ENCODE measurements around the gene TSSK3.
A peak's percentile ranks its signal among the peaks of the same experiment; 100 is the strongest.

Gene TSSK3, protein sequence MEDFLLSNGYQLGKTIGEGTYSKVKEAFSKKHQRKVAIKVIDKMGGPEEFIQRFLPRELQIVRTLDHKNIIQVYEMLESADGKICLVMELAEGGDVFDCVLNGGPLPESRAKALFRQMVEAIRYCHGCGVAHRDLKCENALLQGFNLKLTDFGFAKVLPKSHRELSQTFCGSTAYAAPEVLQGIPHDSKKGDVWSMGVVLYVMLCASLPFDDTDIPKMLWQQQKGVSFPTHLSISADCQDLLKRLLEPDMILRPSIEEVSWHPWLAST

DNA sequence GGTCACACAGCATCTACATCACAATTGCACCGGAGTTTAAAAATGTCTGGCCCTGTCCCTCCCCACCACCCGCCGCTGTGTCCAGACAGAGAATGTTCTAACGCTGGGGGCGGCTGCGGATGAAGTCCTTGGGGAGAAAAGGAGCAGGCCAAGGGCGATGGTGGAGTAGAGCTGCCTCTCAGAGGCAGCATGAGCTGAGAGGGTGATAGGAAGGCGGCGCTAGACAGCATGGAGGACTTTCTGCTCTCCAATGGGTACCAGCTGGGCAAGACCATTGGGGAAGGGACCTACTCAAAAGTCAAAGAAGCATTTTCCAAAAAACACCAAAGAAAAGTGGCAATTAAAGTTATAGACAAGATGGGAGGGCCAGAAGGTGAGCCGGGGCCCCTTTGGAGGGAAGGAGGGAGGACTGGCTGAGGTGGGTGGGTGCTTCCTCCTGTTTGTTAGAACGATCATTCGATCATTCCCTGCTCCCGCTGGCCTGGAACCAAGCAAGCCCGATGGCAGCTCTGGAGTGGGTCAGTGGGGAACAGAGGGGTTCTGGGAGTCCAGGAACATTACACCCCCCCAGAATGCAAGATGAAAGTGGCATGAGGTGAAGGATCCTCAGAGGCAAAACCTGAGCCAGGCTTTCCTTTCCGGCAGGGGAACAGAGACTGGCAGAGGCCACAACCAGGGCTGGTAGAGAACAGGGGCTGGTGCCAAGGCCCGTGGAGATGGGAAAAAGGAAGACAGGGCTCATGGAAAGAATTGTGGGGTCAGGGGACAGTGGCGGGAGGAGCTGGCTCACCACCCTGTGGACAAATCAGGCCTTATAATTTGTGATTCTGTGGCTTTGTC, at the start of gene TSSK3, which contains the start of gene FAM229A:
TSS of gene TSSK3 (plus strand) at position 66 of the 840 bp plus-strand sequence. CDS start at position 229, 163 bp downstream.
TSS of gene FAM229A (minus strand) at position 12 of the 840 bp plus-strand sequence. CDS start 394 bp downstream, outside the sequence.
- no peak for DNase-seq
- in situ Hi-C loops (cut with MboI; ENCODE audit: low pct_unique_long_range_greater_than_20kb, low sequenced_read_pairs), result no loop called here

DNA sequence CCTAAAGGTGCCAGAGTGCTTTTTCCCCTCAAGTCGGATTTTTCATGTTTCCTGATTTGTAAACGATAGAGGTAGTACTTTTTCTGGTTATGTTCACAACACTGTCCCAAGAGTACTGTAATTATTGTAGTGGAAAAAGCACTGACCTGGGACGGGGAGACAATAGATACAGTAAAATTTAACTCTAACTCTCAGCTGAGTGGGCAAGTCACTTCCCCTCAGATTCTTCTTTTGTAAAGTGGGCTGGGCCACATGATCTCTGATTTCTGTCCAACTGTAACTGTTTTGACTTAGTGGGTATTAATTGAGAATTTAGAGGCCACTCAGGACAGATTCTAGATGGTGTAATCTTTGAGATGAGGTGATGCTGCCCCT, 45.4 kb upstream of the TSSK3 start:
- in situ Hi-C loops (cut with MboI; ENCODE audit: low pct_unique_long_range_greater_than_20kb, low sequenced_read_pairs), result no loop called here
- DNase-seq, result no peak

DNA sequence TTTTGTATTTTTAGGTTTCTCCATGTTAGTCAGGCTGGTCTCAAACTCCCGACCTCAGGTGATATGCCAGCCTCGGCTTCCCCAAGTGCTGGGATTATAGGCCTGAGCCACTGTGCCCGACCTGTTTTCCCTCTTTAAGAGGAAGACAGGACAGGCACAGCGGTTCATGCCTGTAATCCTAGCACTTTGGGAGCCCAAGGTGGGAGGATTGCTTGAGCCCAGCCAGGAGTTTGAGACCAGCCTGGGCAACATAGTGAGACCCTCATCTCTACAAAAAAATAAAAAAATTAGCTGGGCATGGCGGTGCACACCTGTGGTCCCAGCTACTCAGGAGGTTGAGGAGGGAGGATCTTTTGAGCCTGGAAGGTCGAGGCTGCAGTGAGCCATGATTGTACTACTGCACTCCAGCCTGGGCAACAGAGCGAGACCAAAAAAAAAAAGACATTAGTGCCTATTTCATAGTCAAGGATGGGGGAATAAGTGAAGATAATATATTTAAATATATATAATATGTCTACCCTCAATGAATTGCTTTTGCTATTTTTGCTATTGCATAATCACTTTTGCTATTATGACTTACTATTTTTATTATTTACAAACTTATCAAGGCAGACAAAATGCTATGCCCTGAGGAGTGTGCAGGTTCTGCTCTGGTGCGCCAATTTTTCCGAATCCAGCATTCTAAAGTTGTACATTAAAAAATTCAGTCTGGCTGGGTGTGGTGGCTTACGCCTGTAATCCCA, 44.0 kb upstream of the TSSK3 start:
- DNase-seq, result no peak
- in situ Hi-C loops (cut with MboI; ENCODE audit: low pct_unique_long_range_greater_than_20kb, low sequenced_read_pairs), result no loop called here

DNA sequence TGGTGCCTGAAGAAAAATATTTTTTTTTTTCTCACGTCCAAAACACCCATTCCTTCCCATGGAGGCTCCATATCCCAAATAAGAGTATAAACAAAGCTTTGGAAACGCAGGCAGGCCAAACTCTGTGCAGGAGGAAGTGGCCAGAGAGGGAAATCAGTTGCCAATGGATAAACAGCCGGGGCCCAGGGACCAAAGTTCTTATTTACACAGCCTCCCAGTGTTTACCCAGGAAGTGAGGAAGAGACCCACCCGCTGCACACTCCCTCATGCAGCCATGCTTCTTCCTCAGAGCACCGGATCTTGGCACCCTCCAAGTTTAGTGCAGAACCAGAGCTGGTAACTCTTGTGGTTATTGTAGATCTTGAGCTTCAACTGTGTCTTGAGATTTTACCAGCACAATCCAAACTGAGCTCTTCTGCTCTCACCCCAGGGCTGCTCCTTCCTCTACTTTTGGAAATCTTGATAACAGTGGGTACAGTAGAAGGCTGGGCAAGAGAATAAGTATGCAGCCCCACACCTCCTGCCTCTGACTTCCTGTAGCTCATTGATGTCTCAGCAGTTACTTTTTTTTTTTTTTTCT, 40.5 kb upstream of the TSSK3 start:
- no peak for DNase-seq
- in situ Hi-C loops (cut with MboI; ENCODE audit: low pct_unique_long_range_greater_than_20kb, low sequenced_read_pairs), result no loop called here

DNA sequence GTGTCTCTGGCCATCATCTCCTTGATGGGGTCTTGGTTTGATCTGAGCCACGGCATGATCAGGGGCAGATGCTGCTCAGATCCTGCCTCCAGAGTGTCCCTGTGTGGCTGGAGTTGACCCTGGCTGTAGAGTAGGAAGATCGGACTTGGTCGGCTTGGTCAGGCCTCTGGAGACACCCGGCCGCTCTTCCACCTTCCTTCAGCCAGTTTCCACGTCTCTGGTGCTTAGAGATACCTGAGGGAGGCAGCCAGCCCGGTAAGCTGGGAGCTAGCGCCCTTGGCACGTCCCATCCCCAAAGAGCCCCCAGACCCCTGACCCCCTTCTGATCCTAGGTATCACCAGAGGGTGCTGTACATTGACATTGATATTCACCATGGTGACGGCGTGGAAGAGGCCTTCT, 35.1 kb upstream of the TSSK3 start:
- no peak for DNase-seq

DNA sequence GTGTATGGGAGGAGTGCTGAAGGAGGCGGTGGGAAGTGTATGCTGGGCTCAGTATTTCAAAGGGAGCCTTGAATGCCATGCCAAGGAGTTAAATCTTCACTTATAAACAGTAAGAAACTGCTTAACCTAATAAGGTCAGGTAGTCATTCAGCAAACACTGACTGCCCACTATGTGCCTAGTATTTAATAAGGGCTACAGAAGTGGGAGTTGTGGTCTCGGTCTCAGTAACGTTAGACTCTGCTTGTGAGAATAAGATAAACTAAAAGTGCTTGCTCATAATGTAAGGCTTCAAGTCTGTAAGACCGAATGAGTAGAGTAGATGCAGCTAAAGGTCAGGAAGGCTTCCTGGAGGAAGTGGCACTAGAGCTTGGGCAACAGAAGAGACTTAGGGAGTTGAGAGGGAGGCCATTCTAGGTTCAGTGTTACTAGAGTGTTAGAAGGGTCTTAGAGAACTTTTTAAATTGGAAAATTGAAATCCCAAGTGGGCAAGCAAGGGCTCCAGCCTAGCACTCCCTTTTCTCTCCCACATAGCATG, 32.3 kb upstream of the TSSK3 start:
- DNase-seq, result no peak
- in situ Hi-C loops (cut with MboI; ENCODE audit: low pct_unique_long_range_greater_than_20kb, low sequenced_read_pairs), result no loop called here

More for the DNA sequence above, 35.1 kb upstream of the TSSK3 start:
- in situ Hi-C loops (cut with MboI; ENCODE audit: low pct_unique_long_range_greater_than_20kb, low sequenced_read_pairs), result no loop called here

DNA sequence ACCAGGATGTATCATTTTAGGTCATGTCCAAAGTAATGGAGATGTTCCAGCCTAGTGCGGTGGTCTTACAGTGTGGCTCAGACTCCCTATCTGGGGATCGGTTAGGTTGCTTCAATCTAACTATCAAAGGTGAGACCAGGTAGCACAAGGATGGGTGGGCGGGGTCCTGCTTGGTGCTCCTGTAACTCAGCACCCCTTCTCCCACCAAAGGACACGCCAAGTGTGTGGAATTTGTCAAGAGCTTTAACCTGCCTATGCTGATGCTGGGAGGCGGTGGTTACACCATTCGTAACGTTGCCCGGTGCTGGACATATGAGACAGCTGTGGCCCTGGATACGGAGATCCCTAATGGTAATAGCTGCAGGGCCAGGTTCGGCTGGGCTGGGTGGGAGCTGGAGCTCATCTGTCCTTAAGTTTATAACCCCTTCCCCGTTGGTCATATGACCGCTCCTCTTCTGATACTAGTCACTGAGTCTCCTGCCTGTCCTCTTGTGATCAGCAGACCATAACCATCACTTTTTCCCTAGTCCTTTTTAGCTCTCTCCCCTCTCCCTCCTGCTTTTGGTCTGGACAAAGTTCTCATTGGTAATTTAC, 31.7 kb upstream of the TSSK3 start:
- no peak for DNase-seq
- in situ Hi-C loops (cut with MboI; ENCODE audit: low pct_unique_long_range_greater_than_20kb, low sequenced_read_pairs), result no loop called here

DNA sequence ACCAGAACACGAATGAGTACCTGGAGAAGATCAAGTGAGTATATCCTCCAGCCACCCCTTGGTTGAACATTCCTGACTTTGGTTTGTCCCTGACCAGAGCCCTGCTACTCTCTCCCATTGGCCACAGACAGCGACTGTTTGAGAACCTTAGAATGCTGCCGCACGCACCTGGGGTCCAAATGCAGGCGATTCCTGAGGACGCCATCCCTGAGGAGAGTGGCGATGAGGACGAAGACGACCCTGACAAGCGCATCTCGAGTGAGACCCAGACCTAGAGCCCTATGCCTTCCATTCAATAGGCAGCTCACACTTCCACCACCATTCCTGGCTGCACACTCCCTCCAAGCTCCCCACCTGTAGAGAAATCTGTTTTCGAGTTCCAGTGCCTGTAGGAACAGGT, 30.8 kb upstream of the TSSK3 start:
- in situ Hi-C loops (cut with MboI; ENCODE audit: low pct_unique_long_range_greater_than_20kb, low sequenced_read_pairs), result no loop called here
- DNase-seq, result no peak

DNA sequence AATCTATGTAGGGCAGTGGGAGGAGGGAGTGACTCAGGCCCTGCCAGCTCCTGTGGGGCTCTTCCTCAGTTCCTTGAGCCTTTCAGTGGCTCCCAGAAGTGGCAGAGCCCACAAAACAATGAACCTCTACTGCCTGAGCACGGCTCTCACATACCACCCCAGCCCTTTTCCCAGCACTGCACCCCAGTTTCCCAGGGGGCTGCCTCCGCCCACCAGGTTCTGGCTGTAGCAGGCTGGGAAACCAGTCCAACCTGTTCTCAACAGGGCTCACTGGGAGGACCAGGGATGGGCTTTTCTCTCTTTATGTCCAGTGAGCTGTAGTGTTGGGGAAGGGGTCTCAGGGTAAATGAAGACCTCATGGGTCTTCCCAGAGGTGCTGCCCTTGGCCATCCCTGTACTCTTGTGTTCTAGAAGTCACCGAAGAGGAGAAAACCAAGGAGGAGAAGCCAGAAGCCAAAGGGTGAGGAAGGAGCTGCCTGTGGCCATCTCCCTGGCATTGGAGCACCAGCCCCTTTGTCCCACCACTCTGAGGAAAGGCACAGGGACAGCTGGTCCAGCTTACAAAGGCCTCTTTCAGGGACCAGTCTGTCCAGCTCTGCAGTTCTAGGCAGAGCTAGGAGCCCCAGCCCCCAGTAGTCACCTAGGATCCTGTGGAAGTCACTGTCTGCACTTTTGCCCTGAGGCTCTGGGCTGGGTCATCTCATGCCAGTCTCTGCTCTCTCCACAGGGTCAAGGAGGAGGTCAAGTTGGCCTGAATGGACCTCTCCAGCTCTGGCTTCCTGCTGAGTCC, 29.9 kb upstream of the TSSK3 start:
- no peak for DNase-seq
- in situ Hi-C loops (cut with MboI; ENCODE audit: low pct_unique_long_range_greater_than_20kb, low sequenced_read_pairs), result no loop called here

DNA sequence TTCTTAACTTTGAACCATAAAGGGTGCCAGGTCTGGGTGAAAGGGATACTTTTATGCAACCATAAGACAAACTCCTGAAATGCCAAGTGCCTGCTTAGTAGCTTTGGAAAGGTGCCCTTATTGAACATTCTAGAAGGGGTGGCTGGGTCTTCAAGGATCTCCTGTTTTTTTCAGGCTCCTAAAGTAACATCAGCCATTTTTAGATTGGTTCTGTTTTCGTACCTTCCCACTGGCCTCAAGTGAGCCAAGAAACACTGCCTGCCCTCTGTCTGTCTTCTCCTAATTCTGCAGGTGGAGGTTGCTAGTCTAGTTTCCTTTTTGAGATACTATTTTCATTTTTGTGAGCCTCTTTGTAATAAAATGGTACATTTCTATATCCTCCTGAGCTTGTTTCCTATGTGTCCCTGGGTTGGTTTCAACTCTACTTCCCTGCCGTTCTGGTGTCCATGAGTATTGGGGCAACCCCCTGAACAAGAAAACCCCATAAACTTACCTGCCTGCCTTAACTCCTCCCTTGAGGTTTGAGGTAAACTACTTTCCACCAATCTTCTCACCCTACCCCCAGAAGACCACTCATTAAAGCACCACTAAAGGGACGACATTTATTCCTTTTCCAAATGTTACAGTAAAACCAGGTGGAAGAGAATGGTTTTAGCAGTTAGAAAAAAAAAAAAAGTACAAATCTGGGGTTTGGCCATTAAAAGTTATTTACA, 28.9 kb upstream of the TSSK3 start:
- DNase-seq, result no peak
- in situ Hi-C loops (cut with MboI; ENCODE audit: low pct_unique_long_range_greater_than_20kb, low sequenced_read_pairs), result no loop called here

DNA sequence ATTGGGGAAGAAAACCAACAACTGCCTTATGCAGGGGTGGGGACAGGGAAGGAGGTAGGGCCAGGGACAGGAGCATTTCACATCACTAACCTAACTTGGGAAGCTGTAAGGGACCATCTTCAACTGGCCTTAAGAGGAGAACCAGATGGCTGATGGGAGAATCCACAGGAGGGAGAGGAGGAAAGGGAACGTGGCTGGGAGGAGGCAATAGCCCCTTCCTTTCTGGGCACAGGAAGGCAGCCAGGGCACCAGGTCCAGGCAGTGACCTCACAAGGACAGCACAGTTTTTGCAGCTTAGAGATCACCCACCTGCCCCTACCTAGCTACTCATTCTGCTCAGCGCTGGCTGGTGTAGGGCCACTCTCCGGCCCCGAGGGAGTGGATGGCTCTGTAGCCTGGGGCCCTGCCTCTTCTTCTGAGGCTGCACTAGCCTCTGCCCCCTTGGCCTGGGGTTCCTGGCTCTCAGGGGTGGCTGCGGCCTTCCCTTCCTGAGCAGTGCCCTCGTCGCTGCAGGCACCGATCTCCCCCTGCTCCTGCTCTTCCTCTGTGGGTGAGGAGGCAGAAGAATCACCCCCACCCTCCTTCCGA, 28.0 kb upstream of the TSSK3 start:
- in situ Hi-C loops (cut with MboI; ENCODE audit: low pct_unique_long_range_greater_than_20kb, low sequenced_read_pairs), result no loop called here
- DNase-seq, result no peak

DNA sequence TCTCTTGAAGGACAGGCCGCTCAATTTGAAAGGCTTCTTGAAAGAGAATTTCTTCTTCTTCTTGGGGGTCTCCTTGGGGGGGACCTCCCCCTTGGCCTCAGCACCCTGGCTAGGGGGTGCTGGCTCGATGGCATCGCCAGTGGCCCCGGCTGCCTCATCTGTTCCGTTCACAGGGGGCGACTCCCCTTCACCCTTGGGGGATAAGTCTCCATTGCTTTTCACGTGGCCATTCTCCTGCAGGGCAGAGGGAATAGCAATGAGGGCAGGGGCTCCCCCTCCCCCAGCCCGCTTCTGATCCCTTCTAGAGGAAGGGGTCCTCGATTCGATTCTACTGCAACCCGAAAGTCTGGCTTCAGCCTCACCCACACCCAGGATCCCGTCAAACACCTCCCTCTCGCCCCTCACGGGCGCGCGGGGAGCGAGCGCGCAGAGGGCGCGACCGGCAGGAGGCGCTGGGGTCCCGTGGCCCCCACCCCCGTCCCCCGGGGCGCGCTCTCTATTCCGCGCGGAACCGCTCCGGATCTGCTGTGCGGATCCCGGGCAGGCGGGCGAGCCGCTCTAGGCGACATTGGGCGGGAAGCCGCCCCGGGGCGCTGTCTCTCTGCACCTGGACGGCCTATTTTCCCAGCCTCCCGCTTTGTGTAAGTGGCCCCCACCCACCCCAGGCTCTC, 27.3 kb upstream of the TSSK3 start:
- DNase-seq, result peak; percentile 70
- in situ Hi-C loops (cut with MboI; ENCODE audit: low pct_unique_long_range_greater_than_20kb, low sequenced_read_pairs), result no loop called here

DNA sequence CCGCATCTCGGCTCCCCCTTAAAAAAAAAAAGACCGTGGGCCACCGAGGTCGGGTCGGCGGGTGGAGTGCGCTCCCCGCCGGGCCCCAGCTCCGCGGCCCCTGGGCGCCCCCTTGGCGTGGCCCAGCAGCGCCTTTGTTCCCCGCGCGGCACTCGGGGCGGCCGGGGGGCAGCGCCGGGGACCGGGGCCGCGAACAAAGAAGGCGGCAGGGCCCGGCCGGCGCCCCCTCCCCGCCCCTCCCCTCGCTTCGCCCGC, 26.9 kb upstream of the TSSK3 start:
- in situ Hi-C loops (cut with MboI; ENCODE audit: low pct_unique_long_range_greater_than_20kb, low sequenced_read_pairs), result no loop called here
- no peak for DNase-seq

DNA sequence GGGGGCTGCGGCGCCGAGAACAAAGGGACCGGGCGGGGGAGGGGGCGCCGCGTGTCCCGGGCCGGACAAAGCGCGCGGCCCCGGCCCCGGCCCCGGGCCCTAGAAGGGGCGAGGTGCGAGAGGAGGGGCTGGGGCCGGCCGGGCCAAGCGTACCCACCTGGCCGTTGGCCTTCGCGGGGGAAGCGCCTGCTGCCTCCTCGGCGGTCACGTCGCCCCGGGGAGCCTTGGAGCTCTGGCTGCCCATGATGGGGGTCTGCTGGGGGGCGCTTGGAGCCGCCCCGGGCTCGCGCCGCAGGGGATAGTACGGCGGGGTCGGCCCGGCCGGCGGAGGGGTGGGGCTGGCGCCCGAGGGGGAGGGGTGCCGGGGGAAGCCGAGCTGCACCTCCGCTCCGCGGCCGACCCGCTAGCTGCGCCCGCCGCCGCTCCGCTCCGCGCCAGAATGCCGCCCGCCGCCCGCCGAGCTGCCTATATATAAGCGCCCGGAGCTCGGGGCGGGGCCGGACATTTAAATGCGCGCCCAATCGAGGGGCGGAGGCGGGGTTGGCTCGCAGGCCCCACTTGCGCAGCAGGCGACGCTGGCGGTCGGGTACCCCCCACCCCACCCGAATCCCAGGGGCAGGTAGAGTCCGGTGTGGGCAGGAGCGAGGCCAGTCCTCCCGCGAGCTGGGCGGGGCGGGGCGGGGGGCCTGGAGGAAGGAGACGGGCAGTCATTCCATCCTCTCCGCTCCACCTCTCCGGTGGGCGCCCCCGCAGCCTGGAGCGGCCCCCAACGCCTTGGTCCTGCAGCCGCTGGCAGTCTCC, 26.3 kb upstream of the TSSK3 start, which contains the start of gene MARCKSL1:
TSS of gene MARCKSL1 (minus strand) at position 444 of the 801 bp plus-strand sequence. CDS start at position 244, 200 bp downstream.
- in situ Hi-C loops (cut with MboI; ENCODE audit: low pct_unique_long_range_greater_than_20kb, low sequenced_read_pairs), result no loop called here
- DNase-seq, result peak; percentile 80

DNA sequence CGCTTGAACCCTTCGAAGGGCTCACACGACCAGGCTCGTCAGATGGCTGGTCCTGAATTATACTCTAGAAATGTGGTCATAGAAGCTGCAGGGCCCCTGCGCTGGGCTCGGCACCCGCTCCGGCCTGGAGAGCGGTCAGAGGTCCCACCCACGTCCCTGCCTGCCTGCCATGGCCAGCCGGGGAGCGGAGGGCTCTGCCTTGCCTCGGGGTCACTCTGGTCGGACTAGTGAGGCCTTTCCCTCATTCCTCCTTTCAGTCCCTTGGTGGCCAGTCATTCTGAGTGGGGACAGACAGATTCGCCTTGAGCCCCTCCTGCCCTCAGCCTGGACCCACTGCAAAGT, 25.8 kb upstream of the TSSK3 start:
- DNase-seq, result no peak
- in situ Hi-C loops (cut with MboI; ENCODE audit: low pct_unique_long_range_greater_than_20kb, low sequenced_read_pairs), result no loop called here

DNA sequence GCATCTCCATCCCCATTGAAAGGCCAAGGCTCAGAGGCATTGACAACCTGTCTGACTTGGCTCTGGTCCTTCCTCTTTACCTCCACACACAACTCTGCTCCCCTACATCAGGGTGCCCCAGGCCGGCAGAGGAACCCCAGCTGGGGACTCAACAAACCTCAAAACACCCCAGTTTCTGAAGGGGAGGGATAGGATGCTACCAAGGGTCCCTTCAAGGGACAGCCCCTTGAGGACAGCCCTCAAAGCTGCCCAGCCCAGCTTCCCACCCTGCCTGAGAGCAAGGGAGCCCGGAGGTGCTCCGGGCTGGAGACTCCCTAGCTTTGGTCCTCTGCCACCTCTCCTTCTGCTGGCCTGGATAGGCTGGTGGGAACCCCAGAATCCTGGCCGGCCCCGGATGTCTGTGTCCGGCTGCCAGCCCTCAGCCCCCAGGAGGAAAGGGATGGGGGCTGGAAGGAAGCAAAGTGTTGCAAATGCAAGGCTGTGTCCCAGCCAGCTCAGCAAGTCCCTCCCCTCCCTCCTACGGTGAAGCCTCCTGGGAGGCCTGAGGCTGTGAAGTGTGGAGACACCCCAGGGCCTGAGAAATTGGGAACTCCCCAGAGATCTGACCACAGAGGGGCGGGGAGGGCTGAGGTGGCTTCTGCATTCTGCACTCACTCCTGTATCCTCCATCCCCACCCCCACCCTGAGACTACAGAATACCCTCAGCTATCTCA, 25.2 kb upstream of the TSSK3 start:
- peak; percentile 86 for DNase-seq

More for the DNA sequence above, 25.2 kb upstream of the TSSK3 start:
- in situ Hi-C loops (cut with MboI; ENCODE audit: low pct_unique_long_range_greater_than_20kb, low sequenced_read_pairs), result no loop called here

Data from KBM-7 (cell line).